ENCODE measurements around the gene ABCB10. TPM values are rescaled to one million over a fixed set of nuclear protein-coding genes. Genes with fewer than 3 reads are reported as not detected.

ABCB10 gene
- 14.6 to 16.7 TPM (median 16.4 TPM) in 3 replicates for total RNA-seq

GRCh38 chr1:229558460-229559335 is at the start of gene ABCB10:
TSS of gene ABCB10 (minus strand) at chr1:229558707. CDS start at chr1:229558652, 55 bp downstream.
- no peaks in the 10 kb centered on the region for H3K27me3 Mint-ChIP-seq (ENCODE audit: low read depth)

GRCh38 chr1:229607370-229607769 is 48.9 kb upstream of the ABCB10 start:
- Mint-ChIP-seq H3K27me3 (ENCODE audit: low read depth) (no peaks in the 10 kb centered on the region), H3K27ac (no peak overlapping the region), H3K9me3 (no peaks in the 10 kb centered on the region), H3K4me1 (no peaks in the 10 kb centered on the region), H3K36me3 (peaks cover 54% of the 10 kb centered on the region), H3K4me3 (no peak overlapping the region)
- no peak for DNase-seq (ENCODE audit: low spot score in 2 of 2, unreplicated experiment in 2 of 2)
- no peak for TF ChIP-seq CTCF (IDR thresholded peaks at IDR 0.05; ENCODE audit: unreplicated experiment)

More at GRCh38 chr1:229558460-229559335, at the start of gene ABCB10:
- Mint-ChIP-seq H3K27ac (peak within 1 kb of the TSS; percentile 91), H3K9me3 (no peaks in the 10 kb centered on the region), H3K36me3 (no peaks in the 10 kb centered on the region), H3K4me1 (peaks cover 26% of the 10 kb centered on the region), H3K4me3 (peak within 1 kb of the TSS; percentile 88)
- peak; percentile 75 for TF ChIP-seq CTCF (IDR thresholded peaks at IDR 0.05; ENCODE audit: unreplicated experiment)
- peak; percentile 91 to 98 for DNase-seq (ENCODE audit: low spot score in 2 of 2, unreplicated experiment in 2 of 2)

- Mint-ChIP-seq H3K27ac (no peak overlapping the region), H3K4me3 (no peak overlapping the region), H3K27me3 (ENCODE audit: low read depth) (no peaks in the 10 kb centered on the region), H3K9me3 (no peaks in the 10 kb centered on the region), H3K4me1 (no peaks in the 10 kb centered on the region), H3K36me3 (peaks cover 50% of the 10 kb centered on the region)
- DNase-seq (ENCODE audit: low spot score in 2 of 2, unreplicated experiment in 2 of 2) = no peak
- TF ChIP-seq CTCF (IDR thresholded peaks at IDR 0.05; ENCODE audit: unreplicated experiment) = no peak
These were observed 45.0 kb upstream of the ABCB10 start for GRCh38 chr1:229603371-229604005.

- Mint-ChIP-seq H3K27me3 (ENCODE audit: low read depth) (no peaks in the 10 kb centered on the region), H3K9me3 (no peaks in the 10 kb centered on the region), H3K36me3 (peaks cover 42% of the 10 kb centered on the region), H3K27ac (no peak overlapping the region), H3K4me1 (peaks cover 2% of the 10 kb centered on the region), H3K4me3 (no peak overlapping the region)
- TF ChIP-seq CTCF (IDR thresholded peaks at IDR 0.05; ENCODE audit: unreplicated experiment) = no peak
- no peak for DNase-seq (ENCODE audit: low spot score in 2 of 2, unreplicated experiment in 2 of 2)
These were observed 41.7 kb upstream of the ABCB10 start for GRCh38 chr1:229600229-229600628.

GRCh38 chr1:229599218-229599954 is 40.9 kb upstream of the ABCB10 start:
- H3K4me1 Mint-ChIP-seq = peaks cover 2% of the 10 kb centered on the region
- TF ChIP-seq CTCF (IDR thresholded peaks at IDR 0.05; ENCODE audit: unreplicated experiment) = no peak
- H3K27me3 Mint-ChIP-seq (ENCODE audit: low read depth) = no peaks in the 10 kb centered on the region
- H3K27ac Mint-ChIP-seq = no peak overlapping the region
- DNase-seq (ENCODE audit: low spot score in 2 of 2, unreplicated experiment in 2 of 2) = no peak
- peaks cover 43% of the 10 kb centered on the region for H3K36me3 Mint-ChIP-seq
- H3K4me3 Mint-ChIP-seq = no peak overlapping the region
- H3K9me3 Mint-ChIP-seq = no peaks in the 10 kb centered on the region

All from mesothelial cell of epicardium (in vitro differentiated cells).